HG03039 (cell line): ENCODE results near the gene FAM184A.

Source experiments
- ATAC-seq: cut with Tn5 transposase; IDR thresholded peaks from one replicate; pipeline ENCODE4 v1.9.1; 2021; ENCODE audit warnings: mild to moderate bottlenecking, moderate library complexity; ENCODE audit not compliant: unreplicated experiment

Gene FAM184A

DNA sequence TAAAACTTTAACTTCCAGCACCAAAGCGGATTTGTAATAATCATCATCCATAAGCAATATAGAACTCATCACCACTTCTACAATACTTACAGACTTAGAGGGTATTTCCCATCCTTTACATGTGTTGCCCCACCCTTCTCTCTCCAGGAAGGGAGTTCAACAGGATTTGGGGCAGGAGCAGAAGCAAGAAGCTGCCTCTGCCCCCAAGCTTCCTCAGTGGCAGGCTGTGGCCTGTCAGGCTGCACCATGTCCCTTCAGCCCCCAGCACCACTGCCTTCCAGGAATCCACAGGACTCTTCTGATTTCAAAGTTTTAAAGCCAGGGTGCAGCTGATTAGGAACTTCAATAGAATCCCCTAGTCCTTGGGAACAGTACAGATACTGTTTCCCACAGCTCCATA is 106.8 kb downstream of the FAM184A start:
- ATAC-seq, result no peak

- no peak for ATAC-seq
These were observed 107.6 kb downstream of the FAM184A start for GRCh38 chr6:118970866-118971265.

DNA sequence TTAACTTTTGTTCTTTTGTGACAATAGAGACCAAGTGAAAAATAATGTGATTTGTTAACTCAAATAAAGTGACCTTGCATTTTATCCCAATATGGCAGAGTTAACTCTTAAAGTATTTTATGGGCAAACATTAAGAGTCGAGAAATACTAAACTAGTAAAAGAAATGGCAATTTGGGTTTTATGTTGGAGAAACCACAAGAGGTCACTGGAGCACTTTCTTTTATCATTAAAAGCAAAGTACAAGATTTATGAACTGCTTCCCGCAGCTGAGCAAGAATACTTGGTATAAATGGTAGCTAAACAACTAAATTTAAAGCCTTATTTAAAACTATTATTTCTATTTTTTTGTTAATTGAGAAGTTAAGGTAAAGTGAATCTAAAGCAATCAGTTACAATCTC is 110.0 kb downstream of the FAM184A start:
- no peak for ATAC-seq

DNA sequence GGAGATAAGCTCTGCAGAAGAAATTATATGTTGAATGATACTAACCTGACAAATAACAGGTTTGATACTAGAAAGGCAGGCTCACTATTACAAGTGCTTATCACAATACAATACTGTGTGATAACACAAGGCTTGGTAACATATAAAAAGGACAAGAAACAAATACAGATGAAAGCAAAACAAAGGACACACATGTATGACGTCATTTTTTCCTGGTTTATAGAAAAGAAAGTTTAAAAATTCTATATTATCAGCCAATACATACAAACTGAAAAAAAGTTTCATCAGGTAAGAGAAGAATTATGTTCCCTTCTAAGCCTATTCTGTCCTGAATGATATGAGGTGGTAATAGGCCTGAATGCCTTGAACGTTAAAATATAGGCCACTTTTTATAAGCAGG is 111.2 kb downstream of the FAM184A start:
- ATAC-seq, result no peak

GRCh38 chr6:118965843-118966370 is 112.6 kb downstream of the FAM184A start:
- no peak for ATAC-seq

DNA sequence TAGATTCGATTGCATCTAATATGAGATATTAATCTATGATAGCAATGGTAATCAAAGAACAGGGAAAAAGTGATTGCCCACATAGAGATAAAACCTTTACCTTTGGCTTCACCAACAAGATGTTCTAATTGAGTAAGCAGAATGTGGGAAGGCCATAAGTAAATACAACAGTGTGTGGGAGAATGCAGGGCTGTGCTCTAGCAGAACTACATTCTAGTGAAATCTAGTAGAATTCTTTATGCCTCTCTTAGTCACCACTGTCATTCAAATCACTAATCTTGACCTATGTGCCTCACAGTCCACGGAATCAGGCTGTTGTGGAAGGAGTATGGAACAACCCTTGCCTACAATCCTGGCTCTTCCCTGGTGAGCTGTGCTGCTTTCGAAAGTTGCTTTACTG is 113.1 kb downstream of the FAM184A start:
- no peak for ATAC-seq

DNA sequence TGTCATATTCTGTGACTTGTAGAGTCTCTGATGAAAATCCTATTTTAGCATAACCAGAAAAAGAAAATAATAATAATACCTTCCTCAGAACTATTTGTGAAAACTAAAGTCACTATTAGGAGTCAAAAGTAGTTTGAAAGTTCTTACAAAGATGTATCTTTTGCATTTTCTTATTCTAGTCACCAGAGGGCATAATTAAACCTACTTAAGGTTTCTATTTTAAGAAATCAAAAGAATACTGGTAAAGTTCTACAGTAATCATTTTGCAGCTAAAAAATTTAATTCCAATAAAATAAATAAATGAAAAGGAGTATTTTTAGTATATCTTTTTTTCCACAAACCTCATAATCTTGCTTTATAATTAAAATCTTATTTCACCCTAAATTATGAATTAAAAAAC is 115.5 kb downstream of the FAM184A start:
- no peak for ATAC-seq

GRCh38 chr6:118959903-118960302 is 118.6 kb downstream of the FAM184A start:
- no peak for ATAC-seq

GRCh38 chr6:118953391-118953790 is 125.1 kb downstream of the FAM184A start:
- ATAC-seq, result no peak

DNA sequence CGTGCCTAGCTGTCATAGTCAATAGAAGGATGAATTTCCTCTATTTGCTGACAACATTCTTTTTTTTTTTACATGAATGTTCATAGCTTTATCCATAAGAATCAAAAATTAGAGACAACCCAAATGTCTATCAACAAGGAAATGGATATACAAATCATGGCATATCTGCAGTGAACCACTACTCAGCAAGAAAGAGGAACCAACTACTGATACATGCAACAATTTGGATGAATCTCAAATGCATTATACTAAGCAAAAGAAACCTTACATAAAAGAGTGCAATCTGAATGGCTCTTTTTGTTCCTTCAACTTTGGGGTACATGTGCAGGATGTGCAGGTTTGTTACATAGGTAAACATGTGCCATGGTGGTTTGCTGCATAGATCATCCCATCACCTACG is 125.8 kb downstream of the FAM184A start:
- ATAC-seq, result no peak

DNA sequence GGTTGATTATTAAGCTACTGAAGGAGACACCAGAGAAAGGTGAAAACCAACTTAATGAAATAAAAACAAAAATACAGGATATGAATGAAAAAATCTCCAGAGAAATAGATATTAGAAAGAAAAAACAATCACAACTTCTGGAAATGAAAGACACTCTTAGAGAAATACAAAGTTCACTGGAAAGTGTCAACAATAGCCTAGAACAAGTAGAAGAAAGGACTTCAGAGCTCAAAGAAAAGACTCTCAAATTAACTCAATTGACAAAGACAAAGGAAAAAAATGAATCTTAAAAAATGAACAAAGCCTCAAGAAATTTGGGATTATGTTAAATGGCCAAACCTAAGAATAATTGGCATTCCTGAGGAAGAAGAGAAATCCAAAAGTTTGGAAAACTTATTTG is 133.2 kb downstream of the FAM184A start:
- no peak for ATAC-seq

DNA sequence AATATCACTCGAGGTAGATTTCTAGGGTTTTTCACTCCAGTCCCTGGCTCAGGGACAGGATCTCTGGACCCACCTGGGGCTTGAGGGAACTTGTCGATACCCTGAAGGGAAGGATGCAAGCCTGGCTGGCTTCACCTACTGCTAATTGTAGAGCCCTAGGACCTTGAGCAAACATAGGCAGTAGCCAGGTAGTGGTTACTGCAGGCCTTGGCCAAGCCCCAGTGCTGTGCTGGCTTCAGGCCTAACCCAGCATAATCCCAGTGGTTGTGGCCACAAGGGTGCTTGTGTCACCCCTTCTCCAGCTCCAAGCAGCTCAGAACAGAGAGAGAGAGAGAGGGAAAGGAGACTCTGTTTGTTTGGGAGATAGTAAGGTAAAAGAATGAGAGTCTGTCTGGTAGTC is 137.7 kb downstream of the FAM184A start:
- no peak for ATAC-seq

GRCh38 chr6:118939683-118940082 is 138.8 kb downstream of the FAM184A start:
- no peak for ATAC-seq

- no peak for ATAC-seq
These were observed 142.3 kb downstream of the FAM184A start for GRCh38 chr6:118935978-118936703.

GRCh38 chr6:118935331-118935668 is 143.2 kb downstream of the FAM184A start:
- no peak for ATAC-seq

GRCh38 chr6:118934461-118935330 is 143.8 kb downstream of the FAM184A start, which contains the start of gene MCM9:
Gene MCM9 (minus strand): TSS chr6:118935159. CDS start chr6:118931723, 3,436 bp downstream.
- peak; percentile 96 for ATAC-seq

GRCh38 chr6:118933855-118934460 is 144.5 kb downstream of the FAM184A start:
- ATAC-seq, result no peak

DNA sequence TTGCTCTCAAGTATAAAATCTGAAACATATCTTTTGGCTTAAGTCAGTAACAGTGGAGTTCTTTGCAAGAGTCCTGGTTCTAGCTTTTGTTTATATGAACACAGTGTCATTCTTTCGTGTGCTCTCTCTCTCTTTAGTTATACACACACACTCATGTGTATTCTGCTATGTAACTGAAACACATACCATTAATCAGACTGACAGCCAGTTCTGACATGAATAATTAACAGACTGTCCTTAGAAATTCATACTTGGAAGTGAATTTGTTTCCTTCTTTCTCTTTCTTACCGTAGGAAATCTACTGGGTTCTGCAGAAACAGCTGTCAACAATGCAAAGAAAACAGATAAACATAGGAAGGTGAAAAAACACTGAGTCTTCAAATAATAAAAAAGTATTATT is 146.0 kb downstream of the FAM184A start:
- no peak for ATAC-seq

DNA sequence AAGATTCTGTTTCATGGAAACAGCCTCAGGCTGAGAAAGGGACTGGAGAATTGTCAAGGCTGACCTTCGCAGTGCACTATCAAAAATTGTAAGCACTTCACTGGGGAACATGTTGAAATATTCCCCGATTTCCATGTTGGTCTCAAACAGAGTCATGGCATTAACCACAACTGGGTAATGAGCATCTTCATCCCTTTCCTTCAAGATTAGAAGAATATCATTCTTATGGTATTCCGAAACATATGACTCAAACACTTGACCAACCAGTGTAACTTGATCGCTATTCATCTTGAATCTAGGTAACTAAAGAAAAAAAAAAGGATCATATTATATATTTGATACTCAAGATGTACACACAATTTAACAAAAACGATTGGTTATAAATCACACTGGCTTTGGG is 147.0 kb downstream of the FAM184A start:
- ATAC-seq, result no peak

DNA sequence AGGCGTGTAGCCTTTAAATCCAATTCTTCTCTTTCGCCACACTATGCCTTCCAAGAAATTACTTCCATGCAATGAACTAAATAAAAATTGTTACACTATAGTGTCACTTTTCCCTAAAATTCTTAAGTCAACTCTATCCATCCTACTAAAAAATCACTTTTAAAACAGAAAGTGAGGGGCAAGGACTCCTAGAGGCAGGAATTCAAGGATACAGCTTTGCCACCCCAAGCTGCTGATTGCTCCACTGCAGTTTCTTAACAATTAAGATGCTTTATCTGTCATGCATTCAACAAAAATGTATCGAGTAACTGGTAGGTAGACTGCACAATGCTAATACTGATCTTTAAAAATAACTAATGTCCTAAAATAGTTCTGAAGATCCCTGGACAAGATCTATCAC is 147.8 kb downstream of the FAM184A start:
- no peak for ATAC-seq

- ATAC-seq, result no peak
These were observed 155.4 kb downstream of the FAM184A start for GRCh38 chr6:118923035-118923434.

- no peak for ATAC-seq
These were observed 157.4 kb downstream of the FAM184A start for GRCh38 chr6:118921084-118921483.
